Choroid plexus epithelial cell (primary cell): Measurements from ENCODE around the gene ASXL1.

Source experiments
- DNase-seq: peaks from one replicate; pipeline ENCODE4 v3.0.0-alpha.2; 2010; ENCODE audit warnings: low read depth
- H3K4me3 ChIP-seq: 2 replicates; pipeline ENCODE4 v1.5.1; 2011; ENCODE audit warnings: low read depth, mild to moderate bottlenecking, control low read depth, low read length, moderate library complexity
- CTCF ChIP-seq: conservative IDR thresholded peaks from 2 replicates; pipeline ENCODE4 v1.5.1; 2011; ENCODE audit warnings: low read depth, mild to moderate bottlenecking, control low read depth, inconsistent platforms, low read length, moderate library complexity

ASXL1 gene

GRCh38 chr20:32440069-32440757 is 82.1 kb downstream of the ASXL1 start:
- TF ChIP-seq CTCF, result no peak
- H3K4me3 ChIP-seq, result no peak overlapping the region
- no peak for DNase-seq

DNA sequence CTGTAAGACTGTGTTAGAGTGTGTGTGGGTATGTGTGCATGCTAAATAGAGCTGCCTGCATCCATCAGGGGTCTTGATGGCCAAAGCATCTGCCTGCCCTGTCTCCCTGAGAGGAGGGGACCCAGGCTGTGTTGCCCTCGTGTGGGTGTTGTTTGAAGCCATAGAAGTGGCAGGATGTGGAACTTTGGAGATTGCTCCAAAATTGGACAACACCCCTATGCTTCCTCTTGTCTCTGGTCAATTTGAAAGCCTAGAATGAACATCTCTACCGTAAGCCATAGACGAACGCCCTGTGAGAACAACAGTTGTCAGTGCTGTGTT is 82.6 kb downstream of the ASXL1 start:
- no peak overlapping the region for H3K4me3 ChIP-seq
- no peak for TF ChIP-seq CTCF
- no peak for DNase-seq

DNA sequence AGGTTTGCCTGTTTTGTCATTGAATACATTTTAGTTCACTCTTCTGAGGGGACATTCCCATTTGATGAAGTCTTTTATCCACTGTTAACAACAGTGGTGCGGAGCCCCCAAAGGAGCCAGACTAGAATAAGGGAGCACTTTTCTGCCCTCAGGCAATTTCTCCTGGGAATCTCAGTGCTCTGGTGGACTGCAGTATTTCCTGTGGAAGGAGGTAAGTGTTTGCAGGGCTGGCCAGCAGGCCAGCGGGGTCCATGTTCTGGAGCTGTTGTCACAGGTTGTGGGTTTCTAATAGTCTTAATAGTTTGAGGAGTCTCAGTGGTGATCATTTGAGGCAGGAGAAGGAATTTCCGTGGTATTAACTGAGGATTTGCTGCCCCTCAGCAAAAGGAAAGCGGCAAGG is 83.5 kb downstream of the ASXL1 start:
- no peak for DNase-seq
- no peak for TF ChIP-seq CTCF
- H3K4me3 ChIP-seq, result no peak overlapping the region

- H3K4me3 ChIP-seq, result no peak overlapping the region
- DNase-seq, result no peak
- TF ChIP-seq CTCF, result no peak
These were observed 84.7 kb downstream of the ASXL1 start for GRCh38 chr20:32442630-32443373.

DNA sequence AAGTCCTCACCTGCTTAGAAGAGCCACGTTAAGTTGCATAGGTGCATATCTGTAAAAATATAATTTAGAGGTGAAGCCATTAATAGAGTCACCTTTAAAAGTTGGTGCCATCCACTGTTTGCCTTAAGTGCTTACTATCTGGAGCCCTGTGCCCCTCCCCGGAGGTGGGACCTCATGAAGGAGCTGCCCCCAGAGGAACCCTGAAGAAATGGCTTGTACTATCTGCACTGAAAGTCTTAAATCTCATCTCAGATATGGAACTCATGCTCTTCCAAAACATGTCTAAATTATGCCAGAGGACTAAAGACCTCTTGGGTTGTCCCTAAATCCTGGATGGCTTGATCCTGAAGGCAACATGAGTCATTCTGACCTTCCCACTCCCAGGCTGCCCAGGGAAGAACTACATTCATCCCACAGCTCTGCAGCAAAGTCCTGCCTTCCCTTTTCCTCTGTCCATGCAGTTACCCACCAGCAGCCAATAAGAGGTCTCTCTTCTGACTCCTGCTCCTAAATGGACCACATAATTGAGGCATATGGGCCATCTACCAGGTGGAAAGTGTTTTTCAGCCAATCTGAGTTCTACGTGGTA is 85.3 kb downstream of the ASXL1 start:
- no peak overlapping the region for H3K4me3 ChIP-seq
- peak; percentile 26 for TF ChIP-seq CTCF
- peak; percentile 32 for DNase-seq

DNA sequence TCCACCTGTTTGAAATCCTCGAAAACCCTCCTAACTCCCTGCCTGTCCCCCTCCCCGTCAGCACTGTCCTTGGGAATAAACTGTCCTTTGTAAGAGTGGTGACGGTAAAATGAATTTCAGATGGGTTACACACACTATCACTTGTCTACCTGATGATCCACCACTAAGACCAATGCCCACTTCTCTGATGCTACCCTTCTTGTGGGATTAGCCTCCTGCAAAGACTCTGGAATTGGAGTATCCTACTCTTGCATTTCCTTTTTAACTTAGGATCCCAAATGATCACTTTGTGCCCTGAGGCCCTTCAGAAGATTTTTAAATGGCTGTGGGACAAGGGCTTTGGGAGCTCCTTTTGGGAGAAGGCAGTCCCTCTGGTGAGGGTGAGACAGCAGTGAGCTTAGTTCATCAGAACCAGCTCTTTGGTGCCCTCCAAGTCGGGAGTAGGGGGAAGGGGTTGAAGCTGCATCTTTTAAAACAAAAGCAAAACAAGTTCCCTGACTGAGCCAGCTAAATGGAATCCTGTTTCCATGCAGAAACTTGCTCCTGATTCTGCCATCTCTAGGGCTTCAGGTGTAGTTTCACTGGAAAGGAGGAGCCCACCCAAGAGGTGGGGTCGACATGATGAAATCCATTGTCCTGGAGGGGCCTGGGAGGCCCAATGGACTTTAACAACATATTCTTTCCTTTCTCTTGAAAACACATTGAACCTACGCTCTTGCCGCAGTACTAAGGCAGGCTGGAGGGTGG is 86.5 kb downstream of the ASXL1 start:
- no peak for TF ChIP-seq CTCF
- H3K4me3 ChIP-seq, result no peak overlapping the region
- DNase-seq, result no peak
